HepG2 (cell line): ENCODE data around the gene PHACTR3. TPM values are rescaled to one million over a fixed set of nuclear protein-coding genes. Genes with fewer than 3 reads are reported as not detected.

Source experiments
- CREB3 ChIP-seq: sonication (generic); formaldehyde crosslinking; IDR thresholded peaks from 2 replicates; pipeline ENCODE4 v1.5.0; 2020; ENCODE audit warnings: missing genetic modification reagents
- NFE2L1 ChIP-seq: sonication (generic); formaldehyde crosslinking; IDR thresholded peaks from 2 replicates; pipeline ENCODE4 v1.4.0; 2020; ENCODE audit warnings: missing genetic modification reagents, mild to moderate bottlenecking, borderline replicate concordance
- PCBP2 ChIP-seq: fragments of 200-400 bp; formaldehyde crosslinking; optimal IDR thresholded peaks from 2 replicates; pipeline ENCODE3; 2018; ENCODE audit warnings: low read length, low read depth; ENCODE audit not compliant: poor library complexity, severe bottlenecking
- POGZ ChIP-seq: sonication (generic); formaldehyde crosslinking; IDR thresholded peaks from 2 replicates; pipeline ENCODE4 v1.4.0; 2020; ENCODE audit warnings: mild to moderate bottlenecking, missing genetic modification reagents
- RBM22 ChIP-seq: fragments of 200-400 bp; formaldehyde crosslinking; optimal IDR thresholded peaks from 2 replicates; pipeline ENCODE3; 2017; ENCODE audit warnings: mild to moderate bottlenecking, low read length, moderate library complexity
- USF2 ChIP-seq, 2 experiments: sonication (generic) in 1 of 2; formaldehyde crosslinking in 1 of 2; IDR thresholded peaks; 2 replicates each; pipeline versions ENCODE4 v1.5.1 to v1.6.1; 2011 to 2020; ENCODE audit warnings: borderline replicate concordance in 1 of 2, low read depth in 1 of 2, low read length in 1 of 2, mild to moderate bottlenecking in 1 of 2, missing genetic modification reagents in 1 of 2, moderate library complexity in 1 of 2
- ZBTB1 ChIP-seq: sonication (generic); formaldehyde crosslinking; IDR thresholded peaks from 2 replicates; pipeline ENCODE4 v1.4.0; 2020; ENCODE audit warnings: missing genetic modification reagents, borderline replicate concordance
- ZNF318 ChIP-seq: sonication (generic); formaldehyde crosslinking; IDR thresholded peaks from 2 replicates; pipeline ENCODE4 v1.4.0; 2020; ENCODE audit warnings: mild to moderate bottlenecking, missing genetic modification reagents
- ZSCAN22 ChIP-seq: sonication (generic); formaldehyde crosslinking; IDR thresholded peaks from 2 replicates; pipeline ENCODE4 v1.4.0; 2020; ENCODE audit warnings: mild to moderate bottlenecking, missing genetic modification reagents
- polyA plus RNA-seq, 8 experiments: library from polyadenylated mRNA; depleted of rRNA in 3 of 8; stranded (reverse) in 7 of 8; unstranded in 1 of 8; fragments of >200 nt; fragmentation: Illumina TruSeq in 4 of 8; extraction: Trizol in 4 of 8; gene quantifications; 2 replicates each; pipeline versions ENCODE4 v1.2.1 to v1.2.3, GENCODE V29; 2011 to 2016; ENCODE audit warnings: low read depth in 4 of 8, missing spikeins in 1 of 8, mixed read lengths in 1 of 8; ENCODE audit not compliant: insufficient read depth in 1 of 8
- total RNA-seq, 5 experiments: library from RNA; depleted of rRNA; stranded (reverse); fragments of >200 nt; fragmentation: Illumina TruSeq; extraction: Trizol; gene quantifications; 2 replicates each; pipeline ENCODE4 v1.2.3, GENCODE V29; 2016; ENCODE audit warnings: low read depth in 1 of 5

The PHACTR3 gene
- total and polyA plus RNA-seq, 2 of the 13 experiments (the other 11 are each of a cell fraction or from before 2014, with no cell fraction given) = not detected

- no peak for TF ChIP-seq ZNF318
- no peak for TF ChIP-seq PCBP2
- TF ChIP-seq NFE2L1 (CRISPR knock-in tag) = no peak
- no peak for TF ChIP-seq RBM22
- TF ChIP-seq POGZ (CRISPR knock-in tag) = no peak
- no peak for TF ChIP-seq USF2 (IDR thresholded peaks at IDR 0.05; ENCODE audit: low read depth, low read length)
- no peak for TF ChIP-seq USF2 (CRISPR knock-in tag; IDR thresholded peaks at IDR 0.05; ENCODE audit: borderline replicate concordance)
- no peak for TF ChIP-seq CREB3 (CRISPR knock-in tag)
- TF ChIP-seq ZBTB1 = no peak
- no peak for TF ChIP-seq ZSCAN22 (CRISPR knock-in tag)
Measured at GRCh38 chr20:59771506-59772372, 167.4 kb downstream of the PHACTR3 start (continued).
